ENCODE measurements around the gene HORMAD2. TPM values are rescaled to one million over a fixed set of nuclear protein-coding genes. Genes with fewer than 3 reads are reported as not detected.

Gene HORMAD2
- total RNA-seq, 4 donors from 2014 or later = not detected

GRCh38 chr22:30036656-30037055 is 43.6 kb upstream of the HORMAD2 start:
- WGBS, 2 donors = 60 to 68% methylated on average over 2 of the region's 2 CpGs
- intact Hi-C loops (cut with DNase I; ENCODE audit: low total_unique reads) = no loop called here
- H3K4me3 ChIP-seq (ENCODE audit: low read depth, poor library complexity, severe bottlenecking) = no peak overlapping the region
- peak in 1 of 2 donors; percentile 65 for DNase-seq (ENCODE audit: low spot score in 2 of 2)
- TF ChIP-seq CTCF (IDR thresholded peaks at IDR 0.05) (no peak), POLR2A (IDR thresholded peaks at IDR 0.05) (no peak)

GRCh38 chr22:30038219-30038618 is 42.0 kb upstream of the HORMAD2 start:
- no peak overlapping the region for H3K4me3 ChIP-seq (ENCODE audit: low read depth, poor library complexity, severe bottlenecking)
- peak in 1 of 2 donors; percentile 76 for DNase-seq (ENCODE audit: low spot score in 2 of 2)
- intact Hi-C loops (cut with DNase I; ENCODE audit: low total_unique reads) = no loop called here
- TF ChIP-seq POLR2A (IDR thresholded peaks at IDR 0.05) (no peak), CTCF (IDR thresholded peaks at IDR 0.05) (no peak)
- 29 to 36% methylated on average over 3 of the region's 3 CpGs for WGBS, 2 donors

DNA sequence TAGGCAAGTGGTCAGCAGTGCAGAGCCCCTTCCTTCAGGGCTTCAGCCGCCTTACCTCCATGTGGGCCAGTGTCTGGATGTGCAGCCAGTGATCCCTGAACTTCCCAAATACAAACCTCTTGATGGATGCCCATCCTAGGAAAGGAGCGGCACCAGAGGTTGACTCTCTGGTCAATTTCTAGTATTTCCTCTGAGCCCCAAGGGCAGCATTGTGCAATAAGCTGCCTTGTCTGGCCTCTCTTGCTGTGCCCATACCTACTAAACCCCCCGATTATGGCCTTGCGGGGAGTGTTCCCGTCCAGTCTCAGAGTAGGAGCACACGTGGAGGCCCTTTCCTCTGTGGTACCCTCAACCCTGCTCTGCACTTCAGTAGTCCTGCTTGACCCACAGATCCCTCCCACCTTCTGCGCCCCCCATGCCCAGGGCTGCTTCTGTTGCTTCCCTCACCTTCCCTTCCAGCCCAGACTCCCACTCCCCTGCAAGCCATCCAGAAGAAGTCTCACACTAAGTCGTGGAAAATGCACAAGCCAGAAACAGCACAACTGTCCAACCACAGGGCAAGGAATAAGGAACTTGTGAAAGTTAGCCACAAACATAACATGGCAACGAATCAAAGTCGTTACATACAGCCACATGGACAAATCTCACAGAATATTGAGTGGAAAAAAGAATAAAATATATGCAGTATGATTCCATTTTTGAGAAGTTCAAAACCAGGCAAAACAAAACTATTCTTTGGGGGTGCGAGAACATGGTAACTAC is 39.6 kb upstream of the HORMAD2 start:
- 82 to 86% methylated on average over 11 of the region's 11 CpGs for WGBS, 2 donors

GRCh38 chr22:30041475-30041874 is 38.8 kb upstream of the HORMAD2 start:
- intact Hi-C loops (cut with DNase I; ENCODE audit: low total_unique reads) = no loop called here
- TF ChIP-seq CTCF (IDR thresholded peaks at IDR 0.05) (no peak), POLR2A (IDR thresholded peaks at IDR 0.05) (no peak)
- 72 to 79% methylated on average over 2 of the region's 2 CpGs for WGBS, 2 donors
- DNase-seq (ENCODE audit: low spot score in 2 of 2) = peak in 1 of 2 donors; percentile 69
- H3K4me3 ChIP-seq (ENCODE audit: low read depth, poor library complexity, severe bottlenecking) = no peak overlapping the region

More for the DNA sequence above, 39.6 kb upstream of the HORMAD2 start:
- intact Hi-C loops (cut with DNase I; ENCODE audit: low total_unique reads) = no loop called here
- DNase-seq (ENCODE audit: low spot score in 2 of 2) = peak in 1 of 2 donors; percentile 70
- TF ChIP-seq POLR2A (IDR thresholded peaks at IDR 0.05) = no peak
- no peak for TF ChIP-seq CTCF (IDR thresholded peaks at IDR 0.05)
- no peak overlapping the region for H3K4me3 ChIP-seq (ENCODE audit: low read depth, poor library complexity, severe bottlenecking)

DNA sequence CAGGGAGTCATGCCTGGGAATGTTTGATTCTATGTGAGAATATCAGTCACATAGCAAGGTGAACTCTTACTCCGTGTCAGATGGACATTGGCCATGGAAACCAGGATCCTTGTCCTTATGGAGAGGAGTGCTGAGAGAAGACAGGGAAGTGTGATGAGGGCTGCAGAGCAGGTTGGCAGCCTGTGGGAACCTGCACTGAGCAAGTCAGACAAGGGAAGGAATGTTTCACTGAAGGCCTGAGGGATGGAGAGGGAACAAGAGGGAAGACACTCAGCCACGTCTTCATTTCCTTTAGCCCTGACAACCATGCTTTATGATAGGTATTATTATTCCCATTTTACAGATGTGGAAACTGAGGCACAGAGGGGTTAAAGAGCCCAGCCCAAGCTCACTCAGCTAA is 38.4 kb upstream of the HORMAD2 start:
- DNase-seq (ENCODE audit: low spot score in 2 of 2) = peak in 1 of 2 donors; percentile 31

More for the DNA sequence above, 38.4 kb upstream of the HORMAD2 start:
- TF ChIP-seq POLR2A (IDR thresholded peaks at IDR 0.05) (no peak), CTCF (IDR thresholded peaks at IDR 0.05) (no peak)
- intact Hi-C loops (cut with DNase I; ENCODE audit: low total_unique reads) = no loop called here
- 72 to 81% methylated on average over 2 of the region's 2 CpGs for WGBS, 2 donors
- no peak overlapping the region for H3K4me3 ChIP-seq (ENCODE audit: low read depth, poor library complexity, severe bottlenecking)
